Subcutaneous adipose tissue (tissue), 4 donors: ENCODE measurements around the gene CAPS. TPM values are rescaled to one million over a fixed set of nuclear protein-coding genes. Genes with fewer than 3 reads are reported as not detected.

Source experiments
- CTCF ChIP-seq: fragments of 450-650 bp; IDR thresholded peaks from one replicate; pipeline ENCODE4 v1.5.1; 2016; ENCODE audit warnings: low read depth, mild to moderate bottlenecking, control low read depth, antibody characterized with exemption, moderate library complexity
- total RNA-seq, 4 donors: library from RNA; depleted of rRNA; stranded (reverse); fragments of >200 nt; gene quantifications; one replicate each; pipeline ENCODE4 v1.1.0, GENCODE V29; 2016

CAPS gene
- total RNA-seq, 4 donors from 2014 or later, result 1.5 to 13.4 (median 6.6) TPM

DNA sequence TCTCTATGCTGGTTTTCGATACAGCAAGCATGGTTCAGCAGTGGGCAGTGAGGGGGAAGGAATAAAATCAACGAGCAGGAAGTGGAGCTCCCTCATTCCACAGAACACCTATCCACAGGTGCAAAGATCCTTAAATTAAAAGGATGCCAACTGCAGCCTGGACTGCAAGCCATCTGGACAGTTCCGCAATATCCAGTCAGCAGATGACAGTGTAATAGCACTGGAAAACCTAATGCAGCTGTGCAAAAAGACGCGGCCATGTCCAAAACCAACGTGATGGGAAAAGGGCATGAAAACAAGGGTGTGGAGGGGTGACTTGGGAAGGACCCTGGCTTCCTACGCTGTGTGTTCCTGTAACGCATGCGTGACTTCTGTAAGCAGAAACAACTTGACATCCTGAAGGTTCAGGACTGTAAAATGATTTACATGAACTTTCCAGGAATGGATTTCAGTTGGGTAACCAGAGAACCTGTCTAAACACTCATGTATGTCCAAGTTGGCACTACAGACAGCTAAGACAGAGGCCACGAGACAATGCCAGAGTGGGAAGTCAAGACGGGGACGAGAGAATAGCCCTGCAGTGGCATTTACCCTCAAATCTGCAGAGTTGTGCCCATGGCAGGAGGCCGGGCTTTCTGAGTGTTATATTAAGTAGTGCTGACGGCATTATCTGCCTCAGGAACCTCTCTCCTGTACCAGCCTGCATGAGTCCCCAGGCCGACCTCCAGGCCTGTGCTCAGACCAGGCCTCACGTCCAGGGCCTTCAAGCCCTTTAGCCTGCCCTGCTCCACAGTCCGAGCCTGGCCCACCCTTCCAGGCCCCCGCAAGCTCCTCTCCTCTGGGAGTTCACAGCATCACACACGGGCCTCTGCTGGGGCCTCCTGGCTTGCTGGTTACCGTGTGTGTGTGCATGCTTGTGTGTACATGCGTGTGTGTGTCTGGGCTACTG is 26.5 kb downstream of the CAPS start:
- TF ChIP-seq CTCF, result no peak

DNA sequence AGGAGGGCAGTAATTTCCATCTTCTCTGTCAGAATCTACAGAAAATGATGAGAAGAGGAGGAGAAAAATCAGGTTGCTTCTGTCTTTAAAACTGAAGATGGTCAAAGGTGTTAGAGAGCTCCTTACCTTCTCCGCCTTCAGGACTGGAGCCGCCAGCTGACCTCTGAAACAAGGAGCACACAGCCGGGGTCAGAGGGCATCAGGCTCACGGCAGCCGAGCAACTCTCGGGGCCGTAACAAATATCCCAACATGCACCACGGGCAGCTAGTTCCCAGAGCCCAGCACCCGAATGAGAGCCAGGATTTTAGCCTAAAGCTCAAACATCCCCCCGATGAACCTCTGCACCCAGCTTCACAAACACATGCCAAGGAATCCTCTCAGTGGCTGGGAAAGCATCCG is 27.6 kb downstream of the CAPS start:
- TF ChIP-seq CTCF, result no peak

GRCh38 chr19:5943045-5943444 is 29.0 kb downstream of the CAPS start:
- TF ChIP-seq CTCF, result no peak

DNA sequence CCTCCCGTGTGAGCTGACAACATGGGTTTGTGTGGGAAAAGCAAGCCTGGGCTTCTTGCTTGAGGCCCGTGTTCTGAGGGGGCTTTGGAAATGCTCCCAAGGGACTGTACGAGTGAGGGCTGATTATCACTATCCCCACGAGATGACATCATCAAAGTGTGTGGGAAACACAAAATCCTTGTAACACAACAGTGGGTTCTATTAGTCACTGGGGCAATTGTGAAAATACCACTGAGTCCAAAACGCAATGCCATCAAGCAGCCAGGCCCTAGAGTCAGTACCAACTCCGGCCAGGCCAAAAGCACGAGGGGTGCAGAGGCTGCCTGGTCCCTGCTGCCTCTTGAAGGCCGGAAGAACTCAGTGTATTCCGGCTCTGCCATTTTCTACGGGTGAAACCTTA is 29.6 kb downstream of the CAPS start:
- no peak for TF ChIP-seq CTCF

DNA sequence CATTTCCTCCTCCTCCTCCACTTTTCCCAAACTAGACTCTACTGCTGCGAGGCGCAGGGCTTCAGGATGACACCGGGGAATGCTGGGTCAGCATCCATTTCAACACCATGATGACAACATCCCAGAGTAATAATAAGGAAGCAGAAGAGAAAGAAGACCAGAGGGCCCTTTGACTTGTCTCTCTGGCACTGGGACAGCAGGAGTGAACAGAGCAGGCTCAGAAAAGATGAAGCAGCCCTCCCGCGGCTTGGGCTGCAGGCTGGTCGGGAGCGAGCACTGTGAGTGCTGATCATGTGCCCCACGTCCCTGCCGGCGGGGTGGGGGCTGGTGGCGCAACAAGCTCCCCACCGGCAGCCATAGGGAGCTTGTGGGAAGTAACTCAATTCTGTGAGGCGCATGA is 33.4 kb downstream of the CAPS start:
- TF ChIP-seq CTCF, result no peak

DNA sequence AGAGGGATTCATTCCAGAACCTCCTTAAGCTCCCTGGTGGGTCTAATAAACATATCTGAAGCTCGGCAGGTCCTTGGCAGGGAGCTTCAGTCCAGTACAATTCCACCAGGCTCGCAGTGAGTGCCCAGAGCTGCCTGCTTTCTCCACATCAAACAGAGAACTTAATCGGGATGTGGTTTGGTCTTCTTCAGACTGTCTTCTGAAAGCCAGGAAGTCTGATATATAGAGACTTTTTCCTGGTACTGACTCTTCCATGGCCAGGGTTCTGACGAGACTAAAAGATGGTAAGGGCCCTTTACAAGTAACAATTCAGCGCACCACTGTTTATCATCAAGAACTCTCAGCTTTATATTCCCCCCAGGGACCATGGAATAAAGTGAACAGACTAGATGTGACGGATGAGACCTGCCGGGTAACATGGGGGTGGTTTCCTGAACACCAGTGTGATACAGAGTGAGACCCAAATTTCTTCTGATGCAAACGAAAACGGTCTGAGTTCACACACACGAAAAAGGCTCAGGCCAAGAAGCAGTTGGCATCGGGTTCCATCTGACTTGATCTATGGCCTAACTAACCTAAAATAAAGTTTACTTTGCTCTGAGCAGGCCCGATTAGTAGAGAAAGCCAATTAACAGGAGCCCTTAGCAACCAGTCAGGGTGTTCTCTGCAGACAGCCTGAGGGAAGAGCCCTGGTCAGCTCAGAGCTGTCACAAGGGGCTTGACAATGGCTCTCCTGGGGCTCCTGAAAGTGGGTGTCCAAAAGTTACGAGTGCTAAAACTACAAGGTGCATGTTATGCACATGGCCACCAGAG is 34.9 kb downstream of the CAPS start:
- TF ChIP-seq CTCF, result no peak

GRCh38 chr19:5949792-5950305 is 35.8 kb downstream of the CAPS start:
- no peak for TF ChIP-seq CTCF
